HL-60 (cell line): ENCODE measurements around the gene ASB15.

ENCODE experiments used
- CTCF ChIP-seq: IDR thresholded peaks from one replicate; pipeline ENCODE4 v1.5.1; 2011; ENCODE audit warnings: low read length, control low read depth, inconsistent platforms; ENCODE audit not compliant: insufficient read depth
- GABPA ChIP-seq: IDR thresholded peaks from 2 replicates; pipeline ENCODE4 v1.6.1; 2012; ENCODE audit warnings: low read depth
- POLR2AphosphoS5 ChIP-seq: IDR thresholded peaks from 2 replicates; pipeline ENCODE4 v1.6.1; 2012; ENCODE audit warnings: low read depth
- TF ChIP-seq, protein P1 (sequence below): IDR thresholded peaks from 2 replicates; pipeline ENCODE4 v1.6.1; 2012; ENCODE audit warnings: low read depth; ENCODE audit not compliant: insufficient replicate concordance

- TF ChIP-seq CTCF (no peak), POLR2AphosphoS5 (no peak), GABPA (no peak)
- TF ChIP-seq, protein P1, sequence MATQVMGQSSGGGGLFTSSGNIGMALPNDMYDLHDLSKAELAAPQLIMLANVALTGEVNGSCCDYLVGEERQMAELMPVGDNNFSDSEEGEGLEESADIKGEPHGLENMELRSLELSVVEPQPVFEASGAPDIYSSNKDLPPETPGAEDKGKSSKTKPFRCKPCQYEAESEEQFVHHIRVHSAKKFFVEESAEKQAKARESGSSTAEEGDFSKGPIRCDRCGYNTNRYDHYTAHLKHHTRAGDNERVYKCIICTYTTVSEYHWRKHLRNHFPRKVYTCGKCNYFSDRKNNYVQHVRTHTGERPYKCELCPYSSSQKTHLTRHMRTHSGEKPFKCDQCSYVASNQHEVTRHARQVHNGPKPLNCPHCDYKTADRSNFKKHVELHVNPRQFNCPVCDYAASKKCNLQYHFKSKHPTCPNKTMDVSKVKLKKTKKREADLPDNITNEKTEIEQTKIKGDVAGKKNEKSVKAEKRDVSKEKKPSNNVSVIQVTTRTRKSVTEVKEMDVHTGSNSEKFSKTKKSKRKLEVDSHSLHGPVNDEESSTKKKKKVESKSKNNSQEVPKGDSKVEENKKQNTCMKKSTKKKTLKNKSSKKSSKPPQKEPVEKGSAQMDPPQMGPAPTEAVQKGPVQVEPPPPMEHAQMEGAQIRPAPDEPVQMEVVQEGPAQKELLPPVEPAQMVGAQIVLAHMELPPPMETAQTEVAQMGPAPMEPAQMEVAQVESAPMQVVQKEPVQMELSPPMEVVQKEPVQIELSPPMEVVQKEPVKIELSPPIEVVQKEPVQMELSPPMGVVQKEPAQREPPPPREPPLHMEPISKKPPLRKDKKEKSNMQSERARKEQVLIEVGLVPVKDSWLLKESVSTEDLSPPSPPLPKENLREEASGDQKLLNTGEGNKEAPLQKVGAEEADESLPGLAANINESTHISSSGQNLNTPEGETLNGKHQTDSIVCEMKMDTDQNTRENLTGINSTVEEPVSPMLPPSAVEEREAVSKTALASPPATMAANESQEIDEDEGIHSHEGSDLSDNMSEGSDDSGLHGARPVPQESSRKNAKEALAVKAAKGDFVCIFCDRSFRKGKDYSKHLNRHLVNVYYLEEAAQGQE, result no peak
These were observed 23.6 kb downstream of the ASB15 start for GRCh38 chr7:123625254-123625653.
